Epithelial cell of proximal tubule (primary cell): ENCODE results near the gene OSBPL10. TPM values are rescaled to one million over a fixed set of nuclear protein-coding genes. Genes with fewer than 3 reads are reported as not detected.

Experiments used
- DNase-seq: peaks from one replicate; pipeline ENCODE4 v3.0.0-alpha.2; 2011; ENCODE audit warnings: low read depth
- H3K4me3 ChIP-seq: 2 replicates; pipeline ENCODE4 v1.5.1; 2011; ENCODE audit warnings: low read depth, mild to moderate bottlenecking, low read length
- total RNA-seq: library from RNA; depleted of rRNA; stranded (reverse); fragments of >200 nt; gene quantifications from 2 replicates; pipeline ENCODE4 v1.2.3, GENCODE V29; 2015
- TF ChIP-seq, protein P1 (sequence below): conservative IDR thresholded peaks from 2 replicates; pipeline ENCODE4 v1.5.1; 2012; ENCODE audit warnings: low read depth, mild to moderate bottlenecking, low read length

The OSBPL10 gene
- total RNA-seq, 1 donor from 2014 or later = 17.5 TPM

DNA sequence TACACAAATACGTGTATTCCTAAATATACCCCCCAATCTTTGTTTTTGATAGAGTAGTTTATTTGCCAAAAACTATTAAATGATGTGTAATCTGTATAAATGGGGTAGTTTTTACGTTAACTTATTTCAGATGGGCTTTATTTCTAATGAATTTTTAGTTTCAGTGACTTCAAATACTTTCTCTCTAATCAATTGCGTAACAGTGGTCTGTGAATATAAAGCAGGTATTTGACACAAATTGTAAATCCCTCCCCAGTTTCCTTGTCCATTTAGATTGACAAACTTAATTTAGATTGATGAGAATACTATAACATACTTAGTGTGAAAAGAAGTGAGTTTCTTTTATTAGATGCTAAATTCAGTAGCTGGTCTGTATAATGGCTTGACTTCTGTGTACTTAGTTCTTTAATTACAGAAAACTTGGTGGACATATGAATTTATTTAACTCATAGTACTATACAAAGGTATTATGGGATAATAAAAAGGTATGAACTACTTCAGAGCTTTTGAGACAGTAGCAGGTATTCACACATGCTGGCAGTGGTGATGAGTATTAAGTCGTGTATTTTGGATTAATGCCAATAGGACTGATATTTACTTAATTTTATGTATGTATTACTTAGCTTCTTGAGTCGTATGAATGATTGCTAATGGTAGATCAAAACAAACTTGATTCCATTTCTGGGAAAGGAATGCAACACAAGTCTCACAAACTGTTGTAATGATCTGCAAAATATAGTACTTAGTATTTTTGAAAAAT, 366.7 kb downstream of the OSBPL10 start:
- TF ChIP-seq, protein P1, sequence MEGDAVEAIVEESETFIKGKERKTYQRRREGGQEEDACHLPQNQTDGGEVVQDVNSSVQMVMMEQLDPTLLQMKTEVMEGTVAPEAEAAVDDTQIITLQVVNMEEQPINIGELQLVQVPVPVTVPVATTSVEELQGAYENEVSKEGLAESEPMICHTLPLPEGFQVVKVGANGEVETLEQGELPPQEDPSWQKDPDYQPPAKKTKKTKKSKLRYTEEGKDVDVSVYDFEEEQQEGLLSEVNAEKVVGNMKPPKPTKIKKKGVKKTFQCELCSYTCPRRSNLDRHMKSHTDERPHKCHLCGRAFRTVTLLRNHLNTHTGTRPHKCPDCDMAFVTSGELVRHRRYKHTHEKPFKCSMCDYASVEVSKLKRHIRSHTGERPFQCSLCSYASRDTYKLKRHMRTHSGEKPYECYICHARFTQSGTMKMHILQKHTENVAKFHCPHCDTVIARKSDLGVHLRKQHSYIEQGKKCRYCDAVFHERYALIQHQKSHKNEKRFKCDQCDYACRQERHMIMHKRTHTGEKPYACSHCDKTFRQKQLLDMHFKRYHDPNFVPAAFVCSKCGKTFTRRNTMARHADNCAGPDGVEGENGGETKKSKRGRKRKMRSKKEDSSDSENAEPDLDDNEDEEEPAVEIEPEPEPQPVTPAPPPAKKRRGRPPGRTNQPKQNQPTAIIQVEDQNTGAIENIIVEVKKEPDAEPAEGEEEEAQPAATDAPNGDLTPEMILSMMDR = no peak
- H3K4me3 ChIP-seq = no peak overlapping the region
- DNase-seq = no peak

DNA sequence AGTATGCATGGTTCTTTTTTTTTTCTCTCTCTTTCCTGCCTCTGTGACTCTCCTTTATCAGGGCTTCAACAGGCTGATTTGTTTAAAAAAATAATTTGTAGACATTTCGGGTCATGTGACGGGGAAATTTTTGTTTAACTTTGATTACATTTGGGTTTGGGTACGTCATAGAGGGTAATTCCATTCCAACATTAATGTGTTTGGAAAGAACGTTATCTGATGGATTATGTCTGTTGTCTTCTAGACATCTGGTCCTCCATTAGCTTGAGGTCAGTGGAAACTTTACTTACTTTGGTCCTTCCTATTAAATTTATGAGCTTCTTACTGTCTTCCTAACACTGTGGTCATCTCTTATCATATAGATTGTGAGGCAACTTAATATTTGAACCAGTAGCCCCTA, 367.4 kb downstream of the OSBPL10 start:
- no peak for DNase-seq
- no peak overlapping the region for H3K4me3 ChIP-seq
- TF ChIP-seq, protein P1 = no peak

GRCh38 chr3:31613177-31613576, 367.9 kb downstream of the OSBPL10 start:
- TF ChIP-seq, protein P1 = no peak
- no peak overlapping the region for H3K4me3 ChIP-seq

More at GRCh38 chr3:31613177-31613576, 367.9 kb downstream of the OSBPL10 start:
- DNase-seq = no peak

Other genes starting within 250 kb of the OSBPL10 start
- 0.29 and 3.2 TPM in 2 replicates for gene ZNF860, start 488 bp upstream of the OSBPL10 start, total RNA-seq
- 5.8 and 11.2 TPM in 2 replicates for gene GPD1L, start 125.4 kb upstream of the OSBPL10 start, total RNA-seq